ENCODE data around the gene CTNNA1.
"Not testable (repeated sequence)": the region's sequence is repeated elsewhere in the genome, so short reads cannot be mapped to it uniquely, and the experiment has no call there.

CTNNA1 gene

GRCh38 chr5:138913773-138914172 is 160.5 kb downstream of the CTNNA1 start:
- TF ChIP-seq MAX (IDR thresholded peaks at IDR 0.05; ENCODE audit: low read depth, low read length) = no peak
- no peak for TF ChIP-seq CTCF (IDR thresholded peaks at IDR 0.05; ENCODE audit: low read depth, low read length)
- no peak for TF ChIP-seq POLR2A (IDR thresholded peaks at IDR 0.05; ENCODE audit: extremely low read depth, insufficient read length)
- no peak for TF ChIP-seq MYC (IDR thresholded peaks at IDR 0.05; ENCODE audit: low read depth, low read length)
- DNase-seq (ENCODE audit: low read depth) = no peak
- no peak overlapping the region for H3K4me3 ChIP-seq (ENCODE audit: low read depth, low read length)

GRCh38 chr5:138914338-138914737 is 161.1 kb downstream of the CTNNA1 start:
- DNase-seq (ENCODE audit: low read depth) = no peak
- TF ChIP-seq MYC (IDR thresholded peaks at IDR 0.05; ENCODE audit: low read depth, low read length) = no peak
- H3K4me3 ChIP-seq (ENCODE audit: low read depth, low read length) = no peak overlapping the region

- TF ChIP-seq CTCF (IDR thresholded peaks at IDR 0.05; ENCODE audit: low read depth, low read length) (no peak), MAX (IDR thresholded peaks at IDR 0.05; ENCODE audit: low read depth, low read length) (no peak), MYC (IDR thresholded peaks at IDR 0.05; ENCODE audit: low read depth, low read length) (no peak), POLR2A (IDR thresholded peaks at IDR 0.05; ENCODE audit: extremely low read depth, insufficient read length) (no peak)
- H3K4me3 ChIP-seq (ENCODE audit: low read depth, low read length) = no peak overlapping the region
- DNase-seq (ENCODE audit: low read depth) = no peak
Measured at GRCh38 chr5:138918686-138919085, 165.5 kb downstream of the CTNNA1 start.

GRCh38 chr5:138920181-138920580 is 167.0 kb downstream of the CTNNA1 start:
- TF ChIP-seq MAX (IDR thresholded peaks at IDR 0.05; ENCODE audit: low read depth, low read length) (no peak), POLR2A (IDR thresholded peaks at IDR 0.05; ENCODE audit: extremely low read depth, insufficient read length) (no peak), MYC (IDR thresholded peaks at IDR 0.05; ENCODE audit: low read depth, low read length) (no peak), CTCF (IDR thresholded peaks at IDR 0.05; ENCODE audit: low read depth, low read length) (no peak)
- H3K4me3 ChIP-seq (ENCODE audit: low read depth, low read length) = no peak overlapping the region
- DNase-seq (ENCODE audit: low read depth) = no peak

GRCh38 chr5:138921362-138921761 is 168.1 kb downstream of the CTNNA1 start:
- not testable (repeated sequence) for DNase-seq (ENCODE audit: low read depth); H3K4me3 ChIP-seq (ENCODE audit: low read depth, low read length)

- no peak overlapping the region for H3K4me3 ChIP-seq (ENCODE audit: low read depth, low read length)
- no peak for TF ChIP-seq CTCF (IDR thresholded peaks at IDR 0.05; ENCODE audit: low read depth, low read length)
- TF ChIP-seq POLR2A (IDR thresholded peaks at IDR 0.05; ENCODE audit: extremely low read depth, insufficient read length) = no peak
- TF ChIP-seq MYC (IDR thresholded peaks at IDR 0.05; ENCODE audit: low read depth, low read length) = no peak
- no peak for TF ChIP-seq MAX (IDR thresholded peaks at IDR 0.05; ENCODE audit: low read depth, low read length)
- no peak for DNase-seq (ENCODE audit: low read depth)
Measured at GRCh38 chr5:138922494-138922893, 169.3 kb downstream of the CTNNA1 start.

- no peak for DNase-seq (ENCODE audit: low read depth)
- TF ChIP-seq POLR2A (IDR thresholded peaks at IDR 0.05; ENCODE audit: extremely low read depth, insufficient read length) (no peak), MAX (IDR thresholded peaks at IDR 0.05; ENCODE audit: low read depth, low read length) (no peak), MYC (IDR thresholded peaks at IDR 0.05; ENCODE audit: low read depth, low read length) (no peak), CTCF (IDR thresholded peaks at IDR 0.05; ENCODE audit: low read depth, low read length) (no peak)
Measured at GRCh38 chr5:138925090-138925635, 171.9 kb downstream of the CTNNA1 start.

More at GRCh38 chr5:138925090-138925635, 171.9 kb downstream of the CTNNA1 start:
- no peak overlapping the region for H3K4me3 ChIP-seq (ENCODE audit: low read depth, low read length)

Data from NB4 (cell line).